GM08714 (cell line): ENCODE measurements around the gene SLC30A2.

Experiments
- H3K4me3 ChIP-seq: fragments of 200-500 bp; sonication (Bioruptor generic); 2 replicates; pipeline ENCODE4 v1.5.1; 2014; ENCODE audit warnings: mild to moderate bottlenecking, low read length, inconsistent platforms
- ZNF274 ChIP-seq: IDR thresholded peaks from 2 replicates; pipeline ENCODE4 v1.6.1; 2012; ENCODE audit warnings: mild to moderate bottlenecking, low read depth, low read length

The SLC30A2 gene

DNA sequence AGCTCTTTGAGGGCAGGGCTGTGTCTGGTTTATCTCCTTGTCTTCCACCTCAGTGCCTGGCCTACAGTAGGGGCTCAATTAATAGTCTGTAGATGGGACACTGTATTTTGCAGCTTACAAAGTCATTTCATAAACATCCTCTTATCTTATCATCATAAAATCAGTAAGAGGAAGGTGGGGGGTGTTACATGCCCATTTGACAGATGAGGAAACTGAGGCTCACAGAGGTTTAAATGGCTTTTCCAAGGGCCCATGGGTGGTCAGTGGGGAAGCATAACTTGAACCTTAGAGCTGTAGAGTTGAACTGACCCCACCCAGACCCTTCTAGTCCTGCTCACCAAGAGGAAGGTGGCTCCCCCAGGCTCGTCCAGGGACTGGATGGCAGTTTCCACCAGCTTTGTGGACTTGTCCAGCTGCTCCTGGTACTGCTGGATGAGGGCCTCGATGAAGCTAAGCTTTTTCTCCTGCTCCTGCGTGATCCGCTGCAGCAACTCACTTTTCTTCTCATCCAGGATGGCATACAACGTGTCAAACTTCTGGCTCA lies 12.2 kb upstream of the SLC30A2 start:
- no peak overlapping the region for H3K4me3 ChIP-seq
- TF ChIP-seq ZNF274, result no peak

GRCh38 chr1:26057189-26057588 lies 11.3 kb upstream of the SLC30A2 start:
- no peak overlapping the region for H3K4me3 ChIP-seq
- TF ChIP-seq ZNF274, result no peak

GRCh38 chr1:26055041-26055440 lies 9.1 kb upstream of the SLC30A2 start:
- TF ChIP-seq ZNF274, result no peak
- no peak overlapping the region for H3K4me3 ChIP-seq

- no peak overlapping the region for H3K4me3 ChIP-seq
- TF ChIP-seq ZNF274, result no peak
Measured at GRCh38 chr1:26053718-26054560, 8.0 kb upstream of the SLC30A2 start.

DNA sequence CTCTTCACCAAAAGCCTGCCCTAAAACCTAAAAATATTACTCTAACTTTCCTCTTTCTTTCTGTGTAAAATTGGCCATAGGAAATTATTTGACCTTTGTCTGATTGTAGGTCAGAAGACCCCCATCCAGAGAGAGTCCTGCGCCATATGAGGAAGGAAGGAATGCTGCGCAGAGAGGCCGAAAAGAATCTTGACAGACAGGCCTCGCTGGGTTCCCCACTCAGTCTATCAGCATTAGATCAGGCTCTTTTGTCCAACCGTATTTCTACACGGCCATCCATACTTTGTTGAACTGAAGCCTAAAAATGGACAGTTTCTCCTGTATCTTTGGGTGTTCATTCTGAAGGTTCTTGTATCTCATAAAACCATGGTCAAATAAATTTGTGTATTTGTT lies 4.3 kb upstream of the SLC30A2 start:
- H3K4me3 ChIP-seq, result no peak overlapping the region
- no peak for TF ChIP-seq ZNF274

DNA sequence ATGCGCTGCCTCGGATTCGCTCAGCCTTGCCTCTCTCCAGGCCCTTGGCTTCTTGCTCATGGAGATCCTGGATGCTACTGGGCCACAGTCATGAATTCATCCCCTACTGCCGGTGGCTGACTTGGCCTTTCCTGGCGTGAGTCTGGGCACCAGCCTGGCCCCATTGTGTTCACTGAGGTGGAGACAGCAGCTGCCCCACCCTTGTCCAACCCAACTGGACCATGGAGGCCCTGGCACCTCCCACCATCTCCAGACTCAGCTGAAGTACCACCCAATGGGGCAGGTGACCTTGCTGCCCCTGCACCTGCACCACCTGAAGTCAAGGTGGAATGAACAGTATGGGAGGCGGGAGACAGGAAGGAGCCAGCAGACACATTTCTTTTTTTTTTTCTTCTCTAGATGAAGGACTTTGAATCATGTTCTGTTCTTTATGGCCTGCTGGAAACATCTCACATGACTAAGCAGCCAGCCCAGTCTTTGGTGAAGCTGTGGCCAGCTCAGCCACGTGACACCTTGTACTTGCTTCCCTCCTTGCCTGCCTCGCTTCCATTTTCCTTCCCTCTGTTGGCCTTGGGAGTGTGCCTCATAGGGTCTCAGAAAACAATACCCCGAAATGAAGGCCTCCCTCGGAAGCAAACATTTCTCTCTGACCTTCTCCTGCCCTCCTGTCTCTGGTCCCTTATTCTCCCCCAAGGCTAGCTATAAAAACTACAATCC lies 3.8 kb upstream of the SLC30A2 start:
- no peak for TF ChIP-seq ZNF274
- no peak overlapping the region for H3K4me3 ChIP-seq

DNA sequence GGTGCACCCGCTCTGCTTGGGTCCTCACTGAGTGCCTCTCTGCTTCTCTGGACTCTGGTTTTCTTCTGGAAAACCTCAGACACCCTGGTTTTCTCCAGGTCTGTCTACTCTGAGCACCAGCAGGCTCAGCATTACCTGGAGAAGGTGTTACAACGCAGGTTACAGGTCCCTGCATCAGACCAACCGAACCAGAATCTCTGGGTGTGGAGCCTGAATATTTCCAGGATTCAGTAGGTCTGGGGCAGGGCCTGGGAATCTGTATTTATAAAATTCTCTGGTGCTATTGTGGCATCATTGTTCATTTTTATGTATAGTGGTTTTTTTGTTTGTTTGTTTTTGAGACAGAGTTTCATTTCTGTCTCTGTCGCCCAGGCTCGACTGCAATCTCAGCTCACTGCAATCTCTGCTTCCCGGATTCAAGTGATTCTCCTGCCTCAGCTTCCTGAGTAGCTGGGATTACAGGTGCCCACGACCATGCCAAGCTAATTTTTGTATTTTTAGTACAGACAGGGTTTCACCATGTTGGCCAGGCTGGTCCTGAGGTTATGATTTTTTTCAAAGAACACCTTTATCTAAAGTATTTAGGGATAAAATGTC lies 1.5 kb upstream of the SLC30A2 start:
- no peak overlapping the region for H3K4me3 ChIP-seq
- TF ChIP-seq ZNF274, result no peak

- H3K4me3 ChIP-seq, result no peak overlapping the region
- no peak for TF ChIP-seq ZNF274
Measured at GRCh38 chr1:26046246-26047095, 553 bp upstream of the SLC30A2 start.

DNA sequence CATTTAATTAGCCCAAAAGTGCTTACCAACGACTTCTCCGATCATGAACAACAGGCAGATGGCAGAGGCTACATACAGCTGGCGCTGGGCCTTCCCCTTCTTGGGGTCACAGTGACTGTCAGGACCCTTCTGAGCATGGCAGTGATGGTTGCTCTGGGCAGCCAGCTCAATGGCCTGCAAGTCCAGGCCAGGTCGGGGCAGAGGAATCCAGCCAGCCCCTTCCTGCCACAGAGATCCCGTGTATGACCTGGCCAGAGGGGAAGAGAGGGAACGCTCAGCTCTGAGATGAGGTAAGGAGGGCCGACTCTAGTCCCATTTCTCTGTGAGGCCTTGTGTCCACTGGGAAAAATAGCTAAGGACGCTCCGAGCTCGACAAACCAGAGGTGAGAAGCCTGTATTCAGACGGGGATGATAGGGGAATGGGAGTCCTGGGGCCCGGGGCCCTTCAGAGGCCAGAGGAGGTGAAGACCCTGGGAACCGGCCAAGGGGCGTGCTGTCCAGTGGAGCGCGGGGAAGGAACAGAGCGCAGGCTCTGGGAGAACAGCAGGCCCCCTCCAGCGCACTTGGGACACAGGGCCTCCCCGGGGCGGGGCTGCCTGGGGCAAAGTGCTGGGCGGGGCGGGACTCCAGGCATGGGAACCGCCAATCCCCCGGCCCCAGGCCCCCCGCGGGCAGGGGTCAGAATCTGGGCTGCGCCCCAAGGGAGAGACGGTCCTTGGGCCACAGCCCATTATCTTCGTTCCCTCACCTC lies 772 bp downstream of the SLC30A2 start:
- no peak for TF ChIP-seq ZNF274

GRCh38 chr1:26044414-26044813 lies 1.5 kb downstream of the SLC30A2 start:
- no peak overlapping the region for H3K4me3 ChIP-seq
- TF ChIP-seq ZNF274, result no peak

More for the DNA sequence above, 772 bp downstream of the SLC30A2 start:
- H3K4me3 ChIP-seq, result no peak overlapping the region

DNA sequence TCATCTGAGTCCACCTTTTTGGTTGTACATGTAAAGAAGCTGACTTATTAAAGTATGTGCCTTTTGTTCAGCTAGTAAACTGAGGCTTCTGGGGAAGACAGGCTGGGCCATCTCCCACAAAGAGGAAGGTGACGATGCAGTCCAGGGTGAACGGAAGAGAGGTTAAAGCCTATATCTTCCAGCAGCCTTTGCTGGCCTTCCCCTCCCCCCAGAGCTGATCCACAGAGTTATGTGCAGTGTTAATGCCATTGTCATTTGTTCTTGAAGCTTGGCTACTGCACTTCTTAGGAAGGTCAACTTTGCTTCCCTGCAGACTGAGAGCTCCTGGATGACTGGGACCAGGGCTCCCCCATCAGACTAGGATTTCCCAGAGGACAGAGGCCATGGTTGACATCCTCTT lies 2.2 kb downstream of the SLC30A2 start:
- no peak overlapping the region for H3K4me3 ChIP-seq
- no peak for TF ChIP-seq ZNF274

GRCh38 chr1:26041978-26042377 lies 3.9 kb downstream of the SLC30A2 start:
- TF ChIP-seq ZNF274, result no peak
- H3K4me3 ChIP-seq, result no peak overlapping the region

GRCh38 chr1:26041401-26041800 lies 4.5 kb downstream of the SLC30A2 start:
- no peak overlapping the region for H3K4me3 ChIP-seq
- TF ChIP-seq ZNF274, result no peak
